Neutrophil (primary cell): ENCODE results near the gene TRAIP.

Experiments
- H3K27ac ChIP-seq: fragments of 200-600 bp; sonication (generic); 2 replicates; pipeline ENCODE4 v1.5.1; 2016; ENCODE audit warnings: mild to moderate bottlenecking, moderate library complexity
- H3K27me3 ChIP-seq: fragments of 200-600 bp; sonication (generic); 2 replicates; pipeline ENCODE4 v1.6.0; 2016; ENCODE audit warnings: mild to moderate bottlenecking
- H3K36me3 ChIP-seq: fragments of 200-600 bp; sonication (generic); 2 replicates; pipeline ENCODE4 v1.5.1; 2017
- H3K4me1 ChIP-seq, 2 experiments: fragments of 200-600 bp in 1 of 2; sonication (generic) in 1 of 2; 1 replicate in 1 of 2; 2 replicates in 1 of 2; pipeline versions ENCODE4 v1.5.1 to v1.6.1; 2013 to 2016; ENCODE audit warnings: low read depth in 1 of 2, low read length in 1 of 2, mild to moderate bottlenecking in 1 of 2, moderate library complexity in 1 of 2; ENCODE audit not compliant: control insufficient read depth in 1 of 2, insufficient read depth in 1 of 2
- H3K4me3 ChIP-seq, 2 experiments: fragments of 200-600 bp in 1 of 2; sonication (generic) in 1 of 2; 1 replicate in 1 of 2; 2 replicates in 1 of 2; pipeline ENCODE4 v1.5.1; 2013 to 2016; ENCODE audit warnings: low read depth in 1 of 2, low read length in 1 of 2, mild to moderate bottlenecking in 1 of 2, moderate library complexity in 1 of 2
- H3K9me3 ChIP-seq: fragments of 200-600 bp; sonication (generic); 2 replicates; pipeline ENCODE4 v1.5.1; 2016
- TF ChIP-seq, protein P1 (sequence below): fragments of 200-600 bp; sonication (generic); IDR thresholded peaks from 2 replicates; pipeline ENCODE4 v1.5.1; 2016; ENCODE audit warnings: antibody characterized with exemption

Gene TRAIP

DNA sequence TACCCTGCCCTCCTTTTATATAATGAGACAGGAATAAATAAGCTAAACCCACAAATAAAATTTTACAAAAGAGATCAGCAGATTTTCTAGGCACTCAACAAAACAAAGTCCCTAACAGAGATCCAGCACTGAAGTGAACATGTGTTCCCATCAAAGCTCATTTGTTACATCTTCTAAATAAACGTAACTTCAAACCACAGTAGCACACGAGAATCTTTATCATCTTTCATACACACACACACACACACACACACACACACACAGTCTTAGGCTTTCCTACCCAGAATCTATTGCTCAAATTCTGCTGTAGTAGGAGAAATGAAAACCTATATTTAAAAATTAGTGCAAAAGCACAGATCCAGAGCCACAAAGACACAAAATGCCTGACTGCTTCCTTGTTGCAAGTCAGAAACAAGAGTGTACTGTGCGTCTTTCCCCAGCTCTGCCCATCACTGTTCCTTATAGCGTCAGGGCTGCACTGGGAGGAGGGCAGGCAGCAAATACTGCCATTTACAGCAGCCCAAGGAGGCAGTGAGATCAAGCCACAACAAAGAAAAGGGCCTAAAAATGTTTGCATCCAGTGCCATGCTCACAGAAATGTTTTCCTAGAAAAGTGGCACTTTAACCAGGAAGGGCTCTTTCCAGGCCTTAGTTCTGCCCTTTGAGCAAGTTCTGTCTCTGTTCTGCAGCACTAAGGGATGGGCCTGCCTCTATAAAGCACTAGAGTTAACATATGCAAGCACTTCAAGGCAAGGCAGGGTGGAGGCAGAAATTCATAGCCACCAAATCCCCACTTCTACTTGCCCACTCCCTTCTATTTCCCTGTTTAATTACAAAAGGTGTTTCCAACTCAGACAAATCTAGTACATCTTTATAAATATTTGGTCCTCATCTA lies 76.0 kb downstream of the TRAIP start:
- H3K27ac ChIP-seq: no peak overlapping the region
- peaks cover 74% of the 10 kb centered on the region for H3K36me3 ChIP-seq
- peaks cover 12 to 17% of the 10 kb centered on the region in 2 experiments for H3K4me1 ChIP-seq
- H3K4me3 ChIP-seq: no peak overlapping the region
- TF ChIP-seq, protein P1, sequence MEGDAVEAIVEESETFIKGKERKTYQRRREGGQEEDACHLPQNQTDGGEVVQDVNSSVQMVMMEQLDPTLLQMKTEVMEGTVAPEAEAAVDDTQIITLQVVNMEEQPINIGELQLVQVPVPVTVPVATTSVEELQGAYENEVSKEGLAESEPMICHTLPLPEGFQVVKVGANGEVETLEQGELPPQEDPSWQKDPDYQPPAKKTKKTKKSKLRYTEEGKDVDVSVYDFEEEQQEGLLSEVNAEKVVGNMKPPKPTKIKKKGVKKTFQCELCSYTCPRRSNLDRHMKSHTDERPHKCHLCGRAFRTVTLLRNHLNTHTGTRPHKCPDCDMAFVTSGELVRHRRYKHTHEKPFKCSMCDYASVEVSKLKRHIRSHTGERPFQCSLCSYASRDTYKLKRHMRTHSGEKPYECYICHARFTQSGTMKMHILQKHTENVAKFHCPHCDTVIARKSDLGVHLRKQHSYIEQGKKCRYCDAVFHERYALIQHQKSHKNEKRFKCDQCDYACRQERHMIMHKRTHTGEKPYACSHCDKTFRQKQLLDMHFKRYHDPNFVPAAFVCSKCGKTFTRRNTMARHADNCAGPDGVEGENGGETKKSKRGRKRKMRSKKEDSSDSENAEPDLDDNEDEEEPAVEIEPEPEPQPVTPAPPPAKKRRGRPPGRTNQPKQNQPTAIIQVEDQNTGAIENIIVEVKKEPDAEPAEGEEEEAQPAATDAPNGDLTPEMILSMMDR: no peak
- H3K9me3 ChIP-seq: no peaks in the 10 kb centered on the region
- no peaks in the 10 kb centered on the region for H3K27me3 ChIP-seq

DNA sequence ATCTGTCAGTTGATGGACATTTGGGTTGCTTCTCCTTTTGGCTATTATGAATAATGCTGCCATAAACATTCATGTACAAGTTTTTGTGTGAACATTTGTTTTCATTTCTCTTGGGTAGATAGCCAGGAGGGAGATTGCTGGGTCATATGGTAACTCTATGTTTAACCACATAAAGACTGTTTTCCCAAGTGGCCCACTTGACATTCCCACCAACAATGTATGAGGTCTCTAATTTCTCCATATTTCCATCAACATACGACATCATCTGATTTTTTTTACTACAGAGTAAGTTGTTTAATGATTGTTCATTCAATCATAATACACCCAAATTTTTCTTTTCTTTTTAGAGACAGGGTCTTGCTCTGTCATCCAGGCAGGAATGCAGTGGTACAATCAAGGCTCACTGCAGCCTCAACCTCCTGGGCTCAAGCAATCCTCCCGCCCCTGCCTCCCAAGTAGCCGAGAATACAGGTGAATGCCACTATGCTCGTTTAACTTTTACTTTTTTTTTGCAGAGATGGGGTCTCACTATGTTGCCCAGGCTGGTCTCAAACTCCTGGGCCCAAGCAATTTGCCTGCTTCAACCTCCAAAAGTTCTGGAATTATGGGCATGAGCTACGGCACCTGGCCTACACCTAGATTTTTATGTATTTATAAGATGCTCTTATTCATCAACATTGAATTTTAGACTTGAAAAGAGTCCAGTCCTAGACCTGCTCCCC lies 76.8 kb downstream of the TRAIP start:
- no peaks in the 10 kb centered on the region for H3K27me3 ChIP-seq
- TF ChIP-seq, protein P1: no peak
- no peak overlapping the region for H3K4me3 ChIP-seq
- H3K27ac ChIP-seq: no peak overlapping the region
- peaks cover 68% of the 10 kb centered on the region for H3K36me3 ChIP-seq
- no peaks in the 10 kb centered on the region for H3K9me3 ChIP-seq
- peaks cover 4 to 9% of the 10 kb centered on the region in 2 experiments for H3K4me1 ChIP-seq
